Fibroblast of lung (primary cell): ENCODE results near the gene SIX3. TPM values are rescaled to one million over a fixed set of nuclear protein-coding genes. Genes with fewer than 3 reads are reported as not detected.

Experiments used
- DNase-seq, 2 donors: peaks; one replicate each; pipeline versions ENCODE4 v3.0.0 to v3.0.0-alpha.2; 2010; ENCODE audit warnings: low read depth in 2 of 2
- H2AFZ ChIP-seq: 2 replicates; pipeline ENCODE4 v1.5.1; 2012; ENCODE audit warnings: low read length, control low read depth, inconsistent platforms
- H3K27ac ChIP-seq: 2 replicates; pipeline ENCODE4 v1.5.1; 2011; ENCODE audit warnings: low read length, control low read depth; ENCODE audit not compliant: insufficient read depth
- H3K27me3 ChIP-seq: 2 replicates; pipeline ENCODE4 v1.5.1; 2011; ENCODE audit warnings: mild to moderate bottlenecking, low read length; ENCODE audit not compliant: control insufficient read depth, insufficient read depth
- H3K36me3 ChIP-seq: 2 replicates; pipeline ENCODE4 v1.5.1; 2011; ENCODE audit warnings: low read length; ENCODE audit not compliant: control insufficient read depth, insufficient read depth
- H3K4me1 ChIP-seq: 2 replicates; pipeline ENCODE4 v1.5.1; 2011; ENCODE audit warnings: low read length; ENCODE audit not compliant: control insufficient read depth, insufficient read depth; ENCODE audit errors: extremely low read depth
- H3K4me2 ChIP-seq: 2 replicates; pipeline ENCODE4 v1.5.1; 2011; ENCODE audit warnings: low read length, control low read depth; ENCODE audit not compliant: insufficient read depth; ENCODE audit errors: extremely low read depth
- H3K4me3 ChIP-seq, 4 experiments: fragments of 200-600 bp in 1 of 4; sonication (generic) in 1 of 4; replicated peaks in 1 of 4; 2 replicates each; pipeline ENCODE4 v1.5.1; 2011 to 2016; ENCODE audit warnings: low read length in 4 of 4, low read depth in 3 of 4, mild to moderate bottlenecking in 3 of 4, control low read depth in 2 of 4, inconsistent platforms in 1 of 4, mixed read lengths in 1 of 4; ENCODE audit not compliant: insufficient read depth in 1 of 4; ENCODE audit errors: control extremely low read depth in 1 of 4
- H3K79me2 ChIP-seq: 2 replicates; pipeline ENCODE4 v1.5.1; 2012; ENCODE audit warnings: mild to moderate bottlenecking, low read length, inconsistent platforms; ENCODE audit not compliant: control insufficient read depth, insufficient read depth
- H3K9ac ChIP-seq: 2 replicates; pipeline ENCODE4 v1.5.1; 2011; ENCODE audit warnings: mild to moderate bottlenecking, low read length, control low read depth; ENCODE audit not compliant: insufficient read depth
- H3K9me3 ChIP-seq: 2 replicates; pipeline ENCODE4 v1.5.1; 2012; ENCODE audit warnings: low read depth, low read length; ENCODE audit not compliant: control insufficient read depth, insufficient read depth
- H4K20me1 ChIP-seq: 2 replicates; pipeline ENCODE4 v1.5.1; 2011; ENCODE audit warnings: low read length; ENCODE audit not compliant: control insufficient read depth, insufficient read depth; ENCODE audit errors: extremely low read depth
- EZH2 ChIP-seq: IDR thresholded peaks from 2 replicates; pipeline ENCODE4 v1.5.1; 2012; ENCODE audit warnings: low read length, control low read depth, mild to moderate bottlenecking; ENCODE audit errors: missing control alignments
- polyA plus RNA-seq, 2 donors: library from polyadenylated mRNA; depleted of rRNA in 1 of 2; stranded (reverse) in 1 of 2; unstranded in 1 of 2; fragments of >200 nt; gene quantifications; 2 replicates each; pipeline ENCODE4 v1.2.1, GENCODE V29; 2011 to 2012; ENCODE audit warnings: missing spikeins in 1 of 2
- total RNA-seq: library from RNA; depleted of rRNA; stranded (reverse); fragments of >200 nt; gene quantifications from 2 replicates; pipeline ENCODE4 v1.2.1, GENCODE V29; 2014
- TF ChIP-seq, protein P1 (sequence below), 2 donors: IDR thresholded peaks in 1 of 2; conservative IDR thresholded peaks in 1 of 2; 1 replicate in 1 of 2; 2 replicates in 1 of 2; pipeline ENCODE4 v1.5.1; 2011 to 2012; ENCODE audit warnings: low read length in 2 of 2, control low read depth in 1 of 2, inconsistent platforms in 1 of 2, low read depth in 1 of 2, mild to moderate bottlenecking in 1 of 2

Gene SIX3
- total and polyA plus RNA-seq, 2 donors (not counting 1 experiment from before 2014, with no cell fraction given), result not detected

DNA sequence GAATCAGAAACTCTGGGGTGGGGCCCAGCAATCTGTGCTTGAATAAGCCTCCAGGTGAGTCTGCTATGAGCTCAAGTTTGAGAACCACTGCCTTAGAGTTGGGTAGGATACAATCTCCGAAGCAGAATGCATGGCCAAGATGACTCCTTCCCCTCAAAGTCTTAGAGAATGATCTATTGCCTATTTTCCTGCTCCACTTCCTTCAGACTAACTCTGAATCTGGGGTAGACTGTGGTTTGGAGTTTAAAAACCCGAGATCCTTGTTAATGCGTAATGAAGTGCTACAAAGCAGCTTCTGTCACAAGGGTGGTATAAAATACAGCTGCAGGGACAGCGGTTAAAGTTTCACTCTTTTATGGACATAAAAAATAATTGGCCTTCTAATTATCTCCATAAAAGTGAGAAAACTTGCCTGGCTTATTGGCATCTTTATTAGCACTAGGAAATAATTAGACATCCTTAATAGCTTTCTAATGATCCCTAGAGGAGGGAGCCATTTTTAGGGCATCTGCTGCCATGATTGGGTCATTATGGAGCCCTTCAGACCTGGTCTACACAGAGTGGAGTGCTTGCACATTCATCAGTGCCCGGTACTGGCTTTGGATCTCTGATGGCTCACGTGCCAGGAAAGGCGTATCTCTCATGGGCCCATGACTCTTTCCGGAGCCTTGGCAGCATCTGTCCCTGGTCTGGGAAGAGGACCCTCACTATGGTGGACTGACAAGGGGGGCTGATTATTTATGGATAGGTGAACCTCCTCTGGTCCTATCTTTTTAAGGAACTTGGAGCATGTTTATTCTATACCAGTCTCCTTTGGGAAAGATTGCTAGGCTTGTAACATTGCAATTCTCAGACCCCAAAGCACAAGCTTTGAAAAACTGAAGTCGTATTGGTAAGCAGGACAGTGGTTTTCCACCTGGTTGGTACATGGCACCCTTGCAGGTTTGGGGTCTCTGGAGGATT lies 39.5 kb downstream of the SIX3 start:
- peaks cover 10% of the 10 kb centered on the region for H3K27me3 ChIP-seq
- no peaks in the 10 kb centered on the region for H3K4me1 ChIP-seq
- no peaks in the 10 kb centered on the region for H3K36me3 ChIP-seq
- no peak overlapping the region for H2AFZ ChIP-seq
- no peaks in the 10 kb centered on the region for H4K20me1 ChIP-seq
- no peak overlapping the region for H3K27ac ChIP-seq
- peak; percentile 35 for TF ChIP-seq EZH2
- TF ChIP-seq, protein P1, sequence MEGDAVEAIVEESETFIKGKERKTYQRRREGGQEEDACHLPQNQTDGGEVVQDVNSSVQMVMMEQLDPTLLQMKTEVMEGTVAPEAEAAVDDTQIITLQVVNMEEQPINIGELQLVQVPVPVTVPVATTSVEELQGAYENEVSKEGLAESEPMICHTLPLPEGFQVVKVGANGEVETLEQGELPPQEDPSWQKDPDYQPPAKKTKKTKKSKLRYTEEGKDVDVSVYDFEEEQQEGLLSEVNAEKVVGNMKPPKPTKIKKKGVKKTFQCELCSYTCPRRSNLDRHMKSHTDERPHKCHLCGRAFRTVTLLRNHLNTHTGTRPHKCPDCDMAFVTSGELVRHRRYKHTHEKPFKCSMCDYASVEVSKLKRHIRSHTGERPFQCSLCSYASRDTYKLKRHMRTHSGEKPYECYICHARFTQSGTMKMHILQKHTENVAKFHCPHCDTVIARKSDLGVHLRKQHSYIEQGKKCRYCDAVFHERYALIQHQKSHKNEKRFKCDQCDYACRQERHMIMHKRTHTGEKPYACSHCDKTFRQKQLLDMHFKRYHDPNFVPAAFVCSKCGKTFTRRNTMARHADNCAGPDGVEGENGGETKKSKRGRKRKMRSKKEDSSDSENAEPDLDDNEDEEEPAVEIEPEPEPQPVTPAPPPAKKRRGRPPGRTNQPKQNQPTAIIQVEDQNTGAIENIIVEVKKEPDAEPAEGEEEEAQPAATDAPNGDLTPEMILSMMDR (conservative IDR thresholded peaks at IDR 0.05 in 1 of 2, IDR thresholded peaks at IDR 0.05 in 1 of 2; ENCODE audit: low read depth in 1 of 2, low read length in 2 of 2), result no peak
- no peak overlapping the region for H3K4me2 ChIP-seq
- no peaks in the 10 kb centered on the region for H3K9me3 ChIP-seq
- no peaks in the 10 kb centered on the region for H3K79me2 ChIP-seq
- H3K4me3 ChIP-seq, result no peak overlapping the region
- no peak overlapping the region for H3K9ac ChIP-seq
- no peak for DNase-seq

- peak; percentile 54 to 82 for DNase-seq
- Histone ChIP-seq H3K4me1 (no peaks in the 10 kb centered on the region), H3K27me3 (peaks cover 10% of the 10 kb centered on the region), H2AFZ (no peak overlapping the region), H3K79me2 (no peaks in the 10 kb centered on the region), H3K4me2 (no peak overlapping the region), H3K9me3 (no peaks in the 10 kb centered on the region), H3K4me3 (no peak overlapping the region), H4K20me1 (no peaks in the 10 kb centered on the region), H3K36me3 (no peaks in the 10 kb centered on the region), H3K9ac (no peak overlapping the region), H3K27ac (no peak overlapping the region)
- TF ChIP-seq, protein P1 (conservative IDR thresholded peaks at IDR 0.05 in 1 of 2, IDR thresholded peaks at IDR 0.05 in 1 of 2; ENCODE audit: low read depth in 1 of 2, low read length in 2 of 2), result peak; percentile 80 to 90
- peak; percentile 31 for TF ChIP-seq EZH2
These were observed 40.2 kb downstream of the SIX3 start for GRCh38 chr2:44981714-44982108.

DNA sequence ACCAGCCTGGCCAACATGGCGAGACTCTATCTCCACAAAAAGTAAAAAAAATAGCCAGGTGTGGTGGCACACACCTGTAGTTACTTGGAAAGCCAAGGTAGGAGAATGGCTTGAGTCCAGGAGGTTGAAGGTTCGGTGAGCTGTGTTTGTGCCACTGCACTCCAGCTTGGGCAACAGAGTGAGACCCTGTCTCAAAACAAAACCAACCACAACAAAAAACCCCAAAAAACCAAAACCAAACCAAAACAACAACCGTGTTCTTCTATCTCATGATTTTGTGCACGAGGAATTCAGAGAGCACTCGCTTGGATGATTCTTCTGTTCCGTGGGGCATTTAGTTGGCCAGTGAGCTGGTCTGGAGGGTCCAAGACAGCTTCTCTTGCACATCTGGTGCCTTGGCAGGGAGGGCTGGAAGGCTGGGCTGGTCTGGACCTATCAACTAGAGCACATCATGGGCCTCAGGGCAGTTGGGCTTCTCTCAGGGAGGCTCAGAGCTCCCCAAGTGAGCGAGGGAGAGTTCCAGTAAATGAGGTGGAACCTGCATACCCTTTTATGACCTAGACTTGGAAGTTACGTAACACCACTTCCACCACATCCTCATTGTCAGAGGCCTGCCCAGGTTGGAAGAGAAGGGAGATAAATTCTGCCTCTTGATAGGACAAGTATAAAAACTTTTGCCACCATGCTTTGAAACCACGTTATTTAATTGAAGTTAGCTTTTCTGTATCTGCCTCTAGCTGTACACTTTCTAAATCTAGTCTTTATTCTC lies 42.5 kb downstream of the SIX3 start:
- H3K27me3 ChIP-seq, result peaks cover 2% of the 10 kb centered on the region
- no peak overlapping the region for H3K9ac ChIP-seq
- no peak overlapping the region for H3K4me2 ChIP-seq
- no peaks in the 10 kb centered on the region for H3K79me2 ChIP-seq
- no peaks in the 10 kb centered on the region for H3K36me3 ChIP-seq
- no peaks in the 10 kb centered on the region for H4K20me1 ChIP-seq
- no peaks in the 10 kb centered on the region for H3K9me3 ChIP-seq
- no peak overlapping the region for H2AFZ ChIP-seq
- no peak overlapping the region for H3K27ac ChIP-seq
- no peak for TF ChIP-seq EZH2
- TF ChIP-seq, protein P1 (conservative IDR thresholded peaks at IDR 0.05 in 1 of 2, IDR thresholded peaks at IDR 0.05 in 1 of 2; ENCODE audit: low read depth in 1 of 2, low read length in 2 of 2), result no peak
- H3K4me1 ChIP-seq, result no peaks in the 10 kb centered on the region
- H3K4me3 ChIP-seq, result no peak overlapping the region
- no peak for DNase-seq
